Glomerular endothelial cell (primary cell): ENCODE data around the gene FAM124A. TPM values are rescaled to one million over a fixed set of nuclear protein-coding genes. Genes with fewer than 3 reads are reported as not detected.

Experiments used
- DNase-seq: peaks from one replicate; pipeline ENCODE4 v3.0.0-alpha.2; 2011; ENCODE audit warnings: low read depth, low spot score; ENCODE audit errors: extremely low read depth
- total RNA-seq: library from RNA; depleted of rRNA; stranded (reverse); fragments of >200 nt; gene quantifications from 2 replicates; pipeline ENCODE4 v1.2.3, GENCODE V29; 2015

The FAM124A gene
- total RNA-seq, 1 donor from 2014 or later, result 10.1 TPM

DNA sequence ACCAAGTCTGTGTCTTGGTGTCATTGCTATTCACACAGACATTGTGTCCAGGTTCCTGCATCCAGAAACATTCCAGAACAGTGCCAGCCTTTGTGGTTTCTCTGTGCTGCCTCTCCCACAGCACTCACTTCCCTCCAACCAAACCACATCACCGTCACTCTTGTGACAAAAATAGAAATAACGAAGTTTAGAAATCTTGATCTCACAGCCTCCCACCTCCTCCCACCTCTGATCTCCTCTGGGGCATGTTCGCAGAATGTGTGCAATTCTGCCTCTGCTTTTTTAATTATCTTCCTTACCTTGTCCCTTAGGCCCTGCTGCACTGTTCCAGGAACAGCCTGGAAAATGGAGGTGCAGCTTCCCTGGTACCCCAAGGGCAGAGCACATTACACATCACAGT is 108.6 kb downstream of the FAM124A start:
- DNase-seq, result no peak

DNA sequence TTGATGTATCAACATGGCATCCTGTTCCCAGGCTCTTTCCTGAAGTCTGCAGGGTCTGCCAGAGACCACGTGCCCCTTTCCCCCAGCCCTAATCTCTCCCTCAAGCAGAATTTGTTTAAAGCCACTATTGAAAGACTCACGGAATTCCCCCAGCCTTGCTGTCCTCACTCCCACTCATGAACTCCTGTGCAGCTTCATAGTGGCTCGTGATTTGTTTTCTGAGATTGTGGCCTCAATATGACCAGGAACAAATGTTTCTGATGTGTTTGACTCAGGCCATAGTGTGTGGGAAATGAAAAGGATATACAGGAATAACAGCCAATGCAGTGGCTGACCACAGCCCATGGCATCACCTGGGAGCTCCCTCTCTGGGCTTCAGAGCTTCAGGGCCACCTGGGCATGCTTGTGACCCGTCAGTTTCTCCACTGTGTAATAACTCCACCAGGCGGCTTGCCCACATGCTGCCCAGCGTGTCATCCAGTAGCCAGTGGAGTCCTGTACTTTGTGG is 109.2 kb downstream of the FAM124A start:
- DNase-seq, result no peak

DNA sequence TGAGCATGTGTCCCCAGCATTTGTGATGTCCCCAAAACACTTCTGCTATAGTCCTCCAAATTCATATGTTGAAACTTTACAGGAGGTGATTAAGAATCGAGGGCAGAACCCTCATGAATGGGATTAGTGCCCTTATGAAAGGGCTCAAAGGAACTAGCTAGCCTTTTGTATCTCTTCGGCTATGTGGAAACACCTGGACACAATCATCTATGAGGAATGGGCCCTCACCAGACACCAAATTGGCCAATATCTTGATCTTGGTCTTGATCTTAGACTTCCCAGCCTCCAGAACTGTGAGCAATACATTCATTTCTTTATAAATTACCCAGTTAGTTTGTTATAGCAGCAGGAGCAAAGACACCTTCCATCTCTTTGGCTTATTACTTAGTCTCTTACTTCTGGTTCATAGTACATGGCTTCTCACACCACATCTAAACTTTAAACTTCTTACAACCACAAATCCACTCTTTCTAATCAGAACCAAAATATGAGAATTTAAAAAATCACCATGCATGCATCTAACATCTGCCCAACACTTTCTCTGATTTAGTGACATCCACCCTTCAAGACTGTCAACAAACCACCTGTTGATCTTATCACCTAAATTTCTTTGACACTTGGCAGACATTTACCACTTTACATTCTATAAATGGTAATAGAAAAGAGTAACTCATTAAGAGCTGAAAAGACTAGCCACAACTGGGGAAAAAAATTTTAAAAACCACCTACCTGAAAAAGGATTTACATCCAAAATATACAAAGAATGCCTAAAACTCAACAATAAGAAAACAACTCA is 110.6 kb downstream of the FAM124A start:
- DNase-seq, result no peak

DNA sequence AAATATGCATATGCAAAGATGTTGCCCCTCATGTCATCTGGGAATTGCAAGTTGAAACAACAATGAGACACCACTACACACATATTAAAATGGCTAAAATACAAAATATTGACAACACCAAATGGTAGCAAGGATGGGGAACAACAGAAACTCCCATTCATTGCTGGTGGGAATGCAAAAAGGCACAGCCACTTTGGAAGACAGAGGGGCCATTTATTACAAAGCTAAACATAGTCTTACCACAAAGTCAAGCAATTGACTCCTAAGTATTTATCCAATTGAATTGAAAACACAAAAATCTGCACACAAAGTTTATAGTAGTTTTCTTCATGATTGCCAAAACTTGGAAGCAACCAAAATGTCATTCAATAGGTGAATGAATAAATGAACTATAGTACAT is 111.2 kb downstream of the FAM124A start:
- no peak for DNase-seq

DNA sequence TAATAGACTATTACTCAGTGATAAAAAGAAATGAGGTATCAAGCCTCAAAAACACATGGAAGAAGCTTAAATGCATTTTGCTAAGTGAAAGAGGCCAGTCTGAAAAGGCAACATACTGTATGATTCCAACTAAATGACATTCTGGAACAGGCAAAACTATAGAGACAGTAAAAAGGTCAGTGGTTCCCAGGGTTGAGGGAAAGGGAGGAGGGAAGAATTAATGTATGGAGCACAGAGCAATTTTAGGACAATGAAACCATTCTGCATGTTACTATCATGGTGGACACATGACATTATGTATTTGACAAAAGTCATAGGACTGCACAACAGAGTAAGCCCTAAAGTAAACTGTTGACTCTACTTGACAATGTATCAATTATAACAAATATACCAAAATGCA is 111.6 kb downstream of the FAM124A start:
- no peak for DNase-seq

Other genes with a start within 250 kb of the FAM124A start
- gene C13orf42, start 111.1 kb upstream of the FAM124A start, total RNA-seq, result not detected in 2 replicates
- gene SERPINE3, start 117.3 kb downstream of the FAM124A start, total RNA-seq, result 0.12 TPM in 1 of 2 replicates, not detected in the other
- gene INTS6, start 230.6 kb downstream of the FAM124A start, total RNA-seq, result 22.9 and 26.9 TPM in 2 replicates